Astrocyte of the spinal cord (primary cell): ENCODE data around the gene GCA.

Experiments
- DNase-seq: peaks from one replicate; pipeline ENCODE4 v3.0.0; 2011; ENCODE audit warnings: low read depth, low spot score
- H3K4me3 ChIP-seq: 2 replicates; pipeline ENCODE4 v1.5.1; 2011; ENCODE audit warnings: low read depth, mild to moderate bottlenecking, low read length, moderate library complexity
- CTCF ChIP-seq: IDR thresholded peaks from 2 replicates; pipeline ENCODE4 v1.5.1; 2012; ENCODE audit warnings: low read depth, mild to moderate bottlenecking, low read length, inconsistent platforms
- in situ Hi-C: cut with HindIII; loops from 2 replicates; pipeline ENCODE4 v1.10.0; 2017; ENCODE audit warnings: low sequenced_read_pairs

GCA gene

GRCh38 chr2:162343824-162344616 lies at the start of gene GCA:
GCA (plus strand) TSS chr2:162344132; CDS start chr2:162344249, 117 bp downstream.
- peak within 1 kb of the TSS; percentile 82 for H3K4me3 ChIP-seq
- no peak for TF ChIP-seq CTCF
- in situ Hi-C loops, result no loop called here
- peak; percentile 97 for DNase-seq

GRCh38 chr2:162295009-162295408 lies 48.9 kb upstream of the GCA start:
- no peak for DNase-seq
- no peak for TF ChIP-seq CTCF
- H3K4me3 ChIP-seq, result no peak overlapping the region
- in situ Hi-C loops, result no loop called here

GRCh38 chr2:162297925-162298552 lies 45.9 kb upstream of the GCA start:
- TF ChIP-seq CTCF, result peak; percentile 76
- DNase-seq, result peak; percentile 85
- H3K4me3 ChIP-seq, result no peak overlapping the region
- in situ Hi-C loops, result no loop called here

- in situ Hi-C loops, result no loop called here
- TF ChIP-seq CTCF, result no peak
- no peak overlapping the region for H3K4me3 ChIP-seq
- no peak for DNase-seq
Observed at GRCh38 chr2:162298669-162299335, 45.1 kb upstream of the GCA start.

GRCh38 chr2:162300266-162300665 lies 43.7 kb upstream of the GCA start:
- no peak for TF ChIP-seq CTCF
- H3K4me3 ChIP-seq, result no peak overlapping the region
- no peak for DNase-seq
- in situ Hi-C loops, result no loop called here

GRCh38 chr2:162301151-162301804 lies 42.7 kb upstream of the GCA start:
- DNase-seq, result peak; percentile 71
- no peak overlapping the region for H3K4me3 ChIP-seq
- TF ChIP-seq CTCF, result peak; percentile 79
- in situ Hi-C loops, result no loop called here
